ENCODE results near the gene TARBP1. TPM values are rescaled to one million over a fixed set of nuclear protein-coding genes. Genes with fewer than 3 reads are reported as not detected.
"Not testable (repeated sequence)": the region's sequence is repeated elsewhere in the genome, so short reads cannot be mapped to it uniquely, and the experiment has no call there.

The TARBP1 gene
- polyA plus RNA-seq, 3 donors, result 41.1 to 45.0 (median 44.1) TPM

DNA sequence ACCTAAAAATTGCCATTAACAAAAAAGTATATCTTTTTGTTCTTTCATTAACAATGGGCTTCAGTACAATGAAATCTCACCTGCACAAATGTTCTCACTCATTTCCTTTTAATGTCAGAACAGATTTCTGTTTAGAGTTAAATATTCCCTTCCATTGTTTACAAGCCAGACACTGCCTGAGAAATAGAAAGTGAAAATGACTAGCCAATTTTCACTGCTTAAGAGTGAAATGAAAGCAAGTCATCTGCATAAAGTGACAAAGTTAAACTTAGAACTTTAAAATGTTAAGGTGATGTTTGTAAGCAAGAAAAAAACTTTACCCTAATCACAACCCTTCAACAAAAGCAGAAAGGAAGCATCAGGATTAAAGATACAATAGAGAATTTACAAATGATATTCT is 78.2 kb downstream of the TARBP1 start:
- DNase-seq (ENCODE audit: low read depth in 3 of 3, low spot score in 2 of 3), result no peak

DNA sequence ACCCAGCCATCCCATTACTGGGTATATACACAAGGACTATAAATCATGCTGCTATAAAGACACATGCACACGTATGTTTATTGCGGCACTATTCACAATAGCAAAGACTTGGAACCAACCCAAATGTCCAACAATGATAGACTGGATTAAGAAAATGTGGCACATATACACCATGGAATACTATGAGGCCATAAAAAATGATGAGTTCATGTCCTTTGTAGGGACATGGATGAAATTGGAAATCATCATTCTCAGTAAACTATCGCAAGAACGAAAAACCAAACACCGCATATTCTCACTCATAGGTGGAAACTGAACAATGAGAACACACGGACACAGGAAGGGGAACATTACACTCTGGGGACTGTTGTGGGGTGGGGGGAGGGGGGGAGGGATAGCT is 79.5 kb downstream of the TARBP1 start:
- DNase-seq (ENCODE audit: low read depth in 3 of 3, low spot score in 2 of 3), result not testable (repeated sequence)

DNA sequence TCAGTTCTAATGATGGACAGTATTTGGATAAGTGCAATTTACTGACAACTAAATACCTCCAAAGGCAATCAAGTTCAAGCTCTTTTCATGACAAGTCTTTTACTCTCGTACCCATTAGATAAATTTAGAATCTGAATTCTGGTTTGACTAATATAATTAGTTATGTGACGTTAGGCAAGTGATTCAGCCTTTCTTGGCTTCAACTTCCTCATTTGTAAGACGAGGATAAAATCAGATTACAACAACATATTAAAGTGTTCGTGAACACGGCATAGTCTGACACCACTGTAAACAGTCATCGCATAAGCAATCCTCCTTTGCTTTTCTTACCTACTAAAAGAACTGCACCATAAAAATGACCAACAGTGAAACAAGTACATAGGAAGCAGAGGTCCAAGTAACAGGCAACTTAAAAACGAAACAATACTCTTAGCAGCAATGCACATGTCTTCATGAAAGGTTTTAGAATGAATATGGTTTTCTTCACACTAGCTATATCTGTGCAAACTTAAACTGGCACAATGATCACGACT is 80.1 kb downstream of the TARBP1 start:
- DNase-seq (ENCODE audit: low read depth in 3 of 3, low spot score in 2 of 3), result no peak

DNA sequence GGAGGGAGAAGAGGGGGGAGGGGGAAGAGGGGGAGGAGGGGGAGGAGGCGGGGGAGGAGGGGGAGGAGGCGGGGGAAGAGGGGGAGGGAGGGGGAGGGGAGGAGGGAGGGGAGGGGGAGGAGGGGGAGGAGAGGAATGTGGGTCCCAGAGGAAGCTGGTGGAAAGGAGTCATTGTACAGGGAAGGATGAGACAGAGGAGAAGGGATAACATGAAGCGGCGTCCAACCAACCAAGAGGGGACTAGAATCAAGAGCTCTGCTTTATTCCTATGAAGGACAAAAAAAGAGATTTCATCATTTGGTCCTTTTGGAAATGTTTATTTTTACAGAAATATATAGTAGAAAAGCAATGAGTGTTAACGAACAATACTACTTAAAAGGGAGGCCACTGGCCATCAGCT is 81.2 kb downstream of the TARBP1 start:
- no peak for DNase-seq (ENCODE audit: low read depth in 3 of 3, low spot score in 2 of 3)

DNA sequence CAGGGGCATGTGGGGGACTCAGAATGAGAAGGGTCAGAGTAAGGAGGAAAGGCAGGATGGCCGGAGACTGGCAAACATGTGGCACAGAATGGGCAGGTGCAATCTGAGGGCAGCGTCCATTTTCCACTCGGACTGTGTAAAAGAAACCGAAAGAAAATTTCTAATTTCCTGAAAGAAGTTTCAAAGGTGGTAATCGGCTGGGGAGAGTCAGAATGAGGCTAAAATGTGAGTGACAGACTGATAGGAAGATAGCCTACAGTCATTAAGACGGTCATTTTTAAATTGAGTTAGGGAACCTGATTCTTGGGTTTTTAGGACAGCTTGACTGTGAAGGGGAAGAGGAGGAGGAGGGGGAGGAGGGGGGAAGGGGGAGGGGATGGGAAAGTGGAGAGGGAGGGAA is 82.1 kb downstream of the TARBP1 start:
- no peak for DNase-seq (ENCODE audit: low read depth in 3 of 3, low spot score in 2 of 3)

DNA sequence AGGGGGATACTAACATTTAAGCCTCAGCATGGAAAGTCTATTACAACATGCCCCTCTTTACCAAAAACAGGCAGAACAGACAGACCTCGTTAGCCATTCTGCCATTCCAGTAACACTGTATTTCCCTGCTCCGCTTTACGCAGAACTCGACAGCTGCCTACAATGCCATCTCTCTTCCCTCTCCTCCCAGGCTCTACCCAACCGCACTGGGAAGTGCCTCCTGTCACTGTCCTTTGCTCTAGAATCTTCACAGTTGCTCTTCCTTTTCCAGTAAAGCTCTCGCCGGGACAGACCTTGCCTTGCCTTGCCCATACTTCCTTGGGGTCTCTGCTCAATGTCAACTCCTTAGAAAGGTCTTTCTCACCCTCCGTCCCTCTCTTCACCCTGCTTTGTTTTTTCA is 82.9 kb downstream of the TARBP1 start:
- no peak for DNase-seq (ENCODE audit: low read depth in 3 of 3, low spot score in 2 of 3)

DNA sequence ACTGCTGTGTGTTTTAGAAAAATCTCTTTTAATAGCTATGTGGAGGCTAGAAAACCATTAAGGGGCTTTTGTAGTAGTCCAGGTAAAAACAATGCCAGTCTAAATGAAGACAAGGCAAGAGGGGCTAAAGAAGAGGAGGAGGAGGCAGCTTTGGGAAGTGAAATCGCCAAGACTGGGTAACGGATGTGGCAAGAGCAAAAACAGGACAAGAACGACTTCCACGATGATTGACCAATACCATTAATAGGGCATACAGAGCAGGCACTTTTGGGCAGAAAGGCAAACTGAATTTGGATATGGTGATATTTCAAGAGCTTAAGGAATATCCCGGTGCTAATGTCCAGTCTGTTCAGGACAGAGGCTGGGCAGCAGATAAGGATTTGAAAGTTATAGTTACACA is 83.7 kb downstream of the TARBP1 start:
- no peak for DNase-seq (ENCODE audit: low read depth in 3 of 3, low spot score in 2 of 3)

DNA sequence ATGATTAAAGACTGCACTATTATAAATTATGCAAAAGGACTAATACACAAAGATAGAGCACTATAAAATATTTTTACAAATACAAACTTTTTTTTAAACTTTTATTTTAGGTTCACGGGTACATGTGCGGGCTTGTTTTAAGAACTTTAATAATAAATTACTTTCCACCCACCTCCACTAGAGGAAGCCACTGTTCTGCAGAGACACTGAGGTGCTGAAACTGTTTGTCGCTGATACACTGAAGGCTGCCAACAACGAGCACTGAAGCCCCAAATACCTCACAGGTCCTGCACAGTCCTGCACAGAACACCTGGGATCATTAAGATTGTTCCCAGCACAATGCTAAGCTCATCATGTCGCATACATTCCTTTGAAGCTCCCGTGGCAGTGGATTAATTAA is 85.8 kb downstream of the TARBP1 start:
- no peak for DNase-seq (ENCODE audit: low read depth in 3 of 3, low spot score in 2 of 3)

DNA sequence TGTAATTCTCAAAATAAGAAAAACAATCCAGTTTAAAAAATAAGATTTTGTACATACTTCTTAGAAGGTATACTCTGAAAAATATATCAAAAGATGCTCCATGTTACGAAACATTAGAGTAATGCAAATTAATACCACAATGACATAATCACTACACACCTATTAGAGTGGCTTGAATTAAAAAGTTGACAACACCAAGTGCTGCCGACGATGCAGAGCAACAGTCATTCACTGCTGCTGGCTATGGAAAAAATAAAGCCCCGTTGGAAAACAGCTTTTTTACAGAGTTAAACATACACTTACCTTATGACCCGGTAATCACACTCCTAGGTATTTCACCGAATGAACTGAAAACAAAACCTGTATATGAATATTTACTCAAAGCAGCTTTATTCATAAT is 90.9 kb downstream of the TARBP1 start:
- no peak for DNase-seq (ENCODE audit: low read depth in 3 of 3, low spot score in 2 of 3)

DNA sequence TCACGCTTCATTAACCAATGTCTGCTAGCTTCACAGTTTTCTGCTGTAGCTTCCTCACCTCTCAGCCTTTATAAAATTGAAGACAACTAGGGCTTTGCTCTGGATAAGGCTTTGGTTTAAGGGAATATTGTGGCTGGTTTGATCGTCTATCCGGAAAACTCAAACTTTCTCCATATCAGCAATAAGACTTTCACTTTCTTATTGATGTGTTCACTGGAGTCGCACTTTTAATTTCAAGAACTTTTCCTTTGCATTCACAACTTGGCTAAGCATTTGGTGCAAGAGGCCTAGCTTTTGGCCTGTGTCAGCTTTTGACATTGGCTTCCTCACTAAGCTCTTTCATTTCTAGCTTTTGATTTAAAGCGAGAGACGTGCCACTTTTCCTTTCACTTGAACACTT is 92.9 kb downstream of the TARBP1 start:
- no peak for DNase-seq (ENCODE audit: low read depth in 3 of 3, low spot score in 2 of 3)

DNA sequence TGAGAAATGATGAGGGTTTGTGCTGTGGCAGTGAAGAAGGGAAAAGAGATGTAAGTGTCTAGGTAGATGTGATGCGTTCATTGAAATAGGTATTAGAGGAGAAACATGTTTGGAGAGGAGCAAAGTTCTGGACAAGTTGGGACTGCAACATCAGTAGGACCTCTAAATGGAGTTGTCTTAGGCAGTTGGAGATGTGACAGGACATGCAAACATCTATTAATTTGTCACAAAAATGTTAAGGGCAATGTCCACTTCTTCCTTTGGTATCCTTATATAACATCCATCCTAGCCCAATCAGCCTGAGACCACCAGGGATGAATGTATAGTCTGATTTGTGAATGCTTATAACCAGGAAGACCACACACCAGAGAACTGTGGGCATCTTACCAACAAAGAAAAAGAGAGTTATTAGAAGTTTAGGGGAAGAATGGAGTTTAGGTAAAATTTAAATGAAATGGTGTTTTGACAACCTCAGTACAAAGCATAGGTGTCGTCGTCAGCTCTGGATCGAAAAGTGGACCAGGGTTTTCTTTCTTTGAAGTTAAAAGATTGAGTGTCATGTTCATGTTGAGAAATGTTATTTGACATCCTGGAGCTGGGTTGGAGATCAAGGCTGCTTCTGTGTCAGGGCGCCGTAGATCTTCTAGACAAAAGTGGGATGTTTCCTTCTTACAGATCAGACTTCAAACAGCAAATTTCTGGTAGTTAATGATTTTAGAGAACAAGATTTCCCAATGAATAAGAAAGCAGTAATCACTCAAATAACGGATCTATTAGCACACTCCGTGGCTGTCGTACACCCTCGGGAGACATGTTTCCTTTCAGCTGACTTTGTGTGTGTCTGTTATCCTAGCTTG is 97.1 kb downstream of the TARBP1 start:
- DNase-seq (ENCODE audit: low read depth in 3 of 3, low spot score in 2 of 3), result no peak

DNA sequence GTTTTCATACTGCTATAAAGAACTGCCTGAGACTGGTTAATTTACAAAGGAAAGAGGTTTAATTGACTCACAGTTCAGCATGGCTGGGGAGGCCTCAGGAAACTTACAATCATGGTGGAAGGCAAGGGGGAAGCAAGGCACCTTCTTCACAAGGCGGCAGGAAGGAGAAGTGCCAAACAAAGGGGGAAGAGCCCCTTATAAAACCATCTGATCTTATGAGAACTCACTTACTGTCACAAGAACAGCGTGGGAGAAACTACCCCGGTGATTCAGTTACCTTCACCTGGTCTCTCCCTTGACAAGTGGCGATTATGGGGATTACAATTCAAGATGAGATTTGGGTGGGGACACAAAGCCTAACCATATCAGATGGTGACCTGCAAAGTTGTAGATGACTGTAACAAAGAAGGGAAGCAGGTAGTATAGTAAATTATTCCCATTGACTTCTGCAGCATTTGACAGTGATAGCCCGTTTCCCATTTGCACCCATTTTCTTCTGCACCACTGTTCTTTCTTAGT is 99.3 kb downstream of the TARBP1 start:
- DNase-seq (ENCODE audit: low read depth in 3 of 3, low spot score in 2 of 3), result not testable (repeated sequence)

DNA sequence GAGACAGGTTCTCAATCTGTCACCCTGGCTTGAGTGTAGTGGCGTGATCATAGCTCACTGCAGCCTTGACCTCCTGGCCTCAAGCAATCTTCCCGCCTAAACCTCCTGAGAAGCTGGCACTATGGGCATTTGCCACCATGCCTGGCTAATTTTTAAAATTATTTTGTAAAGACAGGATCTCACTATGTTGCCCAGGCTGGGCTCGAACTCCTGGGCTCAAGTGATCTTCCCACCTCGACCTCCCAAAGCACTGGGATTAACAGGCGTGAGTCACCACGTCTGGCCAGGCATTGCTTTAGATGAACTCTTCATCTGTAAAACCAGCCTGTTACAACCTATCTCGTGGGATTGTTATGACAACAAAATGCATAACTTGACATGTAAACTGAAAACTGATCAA is 103.3 kb downstream of the TARBP1 start:
- no peak for DNase-seq (ENCODE audit: low read depth in 3 of 3, low spot score in 2 of 3)

DNA sequence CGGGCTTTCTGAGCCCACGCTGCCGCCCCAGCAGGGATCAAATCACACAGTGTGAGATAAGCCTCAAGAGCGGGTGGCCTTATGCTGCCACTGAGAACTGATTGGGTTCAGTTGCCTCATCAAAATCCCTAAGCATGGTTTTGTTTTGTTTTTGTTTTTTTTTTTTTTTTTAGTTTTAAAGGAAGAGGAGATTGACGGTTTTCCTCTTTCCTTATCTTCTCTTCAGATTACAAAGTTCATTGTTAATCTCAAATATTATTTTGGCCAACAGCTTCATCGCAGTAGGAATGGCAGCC is 105.1 kb downstream of the TARBP1 start:
- DNase-seq (ENCODE audit: low read depth in 3 of 3, low spot score in 2 of 3), result no peak

DNA sequence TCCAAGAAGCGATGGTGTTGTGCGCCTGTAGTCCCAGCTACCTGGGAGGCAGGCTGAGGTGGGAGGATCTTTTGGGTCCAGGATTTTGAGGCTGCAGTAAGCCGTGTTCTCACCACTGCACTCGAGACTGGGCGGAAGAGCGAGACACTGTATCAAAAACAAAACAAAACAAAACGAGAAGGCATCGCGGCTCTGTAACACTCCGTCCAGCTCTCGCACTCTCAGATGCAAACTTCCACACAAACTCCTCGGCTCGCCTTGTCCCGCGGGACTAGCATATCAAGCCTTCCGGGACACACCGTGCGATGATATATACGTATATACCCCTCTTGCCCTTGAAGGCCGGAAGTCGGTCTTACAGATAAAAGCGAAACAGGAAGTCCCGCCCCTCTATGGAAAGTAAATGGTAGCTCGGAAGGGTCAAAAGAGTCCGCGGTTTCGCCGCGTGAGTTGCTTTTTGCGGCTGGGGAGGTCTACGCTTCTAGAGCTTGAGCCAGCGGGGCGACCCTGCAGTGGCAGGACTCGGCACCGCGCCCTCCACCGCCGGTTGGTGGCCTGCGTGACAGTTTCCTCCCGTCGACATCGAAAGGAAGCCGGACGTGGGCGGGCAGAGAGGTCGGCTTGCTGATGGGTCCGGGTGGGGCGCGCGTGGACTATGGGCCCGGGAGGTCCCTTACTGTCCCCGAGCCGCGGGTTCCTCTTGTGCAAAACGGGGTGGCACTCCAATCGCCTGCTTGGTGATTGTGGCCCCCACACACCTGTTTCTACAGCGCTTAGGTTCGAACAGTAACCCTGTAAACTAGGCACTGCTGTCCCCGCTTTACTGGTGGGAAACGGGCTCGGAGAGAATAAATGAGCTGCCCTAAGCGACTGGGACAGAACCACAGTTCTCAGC is 105.7 kb downstream of the TARBP1 start, which contains the start of gene COA6:
Gene COA6, plus strand, starts transcription at position 393 of the 895 bp plus-strand sequence. Its CDS starts 11 bp downstream, at position 404.
- DNase-seq (ENCODE audit: low read depth in 3 of 3, low spot score in 2 of 3), result peak; percentile 94 to 97 (median 94)

DNA sequence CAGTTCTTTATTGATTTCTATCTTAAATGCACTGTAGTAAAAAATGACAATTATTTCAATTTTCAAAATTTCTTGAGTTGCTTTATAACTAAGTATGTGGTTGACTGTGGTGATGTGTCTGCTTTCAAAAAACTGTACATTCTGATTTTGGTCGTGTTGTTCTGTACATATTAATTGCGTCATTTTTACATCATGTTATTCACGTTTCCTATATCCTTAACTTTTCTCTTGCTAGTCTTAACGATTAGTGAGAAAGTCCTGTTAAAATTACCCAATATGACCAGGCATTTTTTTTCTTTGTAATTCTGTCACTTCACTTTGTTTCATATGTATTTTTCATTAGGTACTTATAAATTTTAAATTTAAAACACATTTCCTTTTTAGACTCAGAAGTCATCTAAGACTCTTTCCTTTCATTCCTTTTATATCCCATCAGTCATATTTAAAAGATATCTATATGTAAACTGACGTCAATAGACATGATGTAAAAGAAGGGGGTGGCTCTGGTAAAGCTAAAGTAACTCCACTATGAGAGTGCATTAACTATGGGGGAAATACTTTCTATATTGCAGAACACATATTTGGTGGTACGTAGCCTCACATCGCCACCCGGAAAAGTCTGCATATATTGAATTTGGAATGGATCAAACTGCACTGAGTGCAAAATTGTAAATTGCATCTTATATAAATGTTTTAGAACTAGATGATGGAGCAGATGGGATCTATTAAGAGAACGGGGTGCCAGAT is 106.8 kb downstream of the TARBP1 start:
- DNase-seq (ENCODE audit: low read depth in 3 of 3, low spot score in 2 of 3), result no peak

DNA sequence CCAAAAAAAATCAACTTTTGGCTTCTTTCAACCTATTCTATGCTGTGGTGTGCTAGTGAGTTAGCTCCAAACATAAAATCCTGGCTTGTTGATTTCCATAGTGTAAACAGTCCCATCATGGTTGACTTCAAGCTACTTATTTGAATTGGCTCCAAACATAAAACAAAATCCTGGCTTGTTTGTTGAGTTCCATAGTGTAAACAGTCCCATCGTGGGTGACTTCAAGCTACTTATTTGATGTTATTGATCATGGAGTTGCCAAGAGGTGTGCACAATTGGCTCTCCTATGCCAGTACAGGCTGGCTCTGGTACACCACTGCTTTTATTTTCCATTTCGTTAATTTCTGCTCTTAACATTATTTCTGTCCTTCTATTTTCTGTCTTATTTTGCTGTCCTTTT is 107.6 kb downstream of the TARBP1 start:
- no peak for DNase-seq (ENCODE audit: low read depth in 3 of 3, low spot score in 2 of 3)

DNA sequence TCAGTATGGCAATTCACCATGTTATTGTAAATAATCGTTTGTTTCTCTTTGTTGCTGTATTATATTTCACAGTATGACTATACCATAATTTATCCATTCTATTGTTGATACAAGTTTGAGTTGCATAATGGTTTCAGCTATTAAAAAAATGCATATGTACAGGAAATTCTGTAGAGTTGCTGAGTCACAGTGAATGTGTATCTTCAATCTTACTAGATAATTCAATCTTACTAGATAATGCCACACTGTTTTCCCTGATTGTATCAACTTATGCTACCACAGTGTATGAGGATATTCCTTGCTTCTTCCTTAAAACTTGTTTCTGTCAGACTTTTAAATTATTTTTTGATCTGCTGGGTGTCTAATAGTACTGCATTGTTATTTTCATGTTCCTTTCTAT is 109.2 kb downstream of the TARBP1 start:
- no peak for DNase-seq (ENCODE audit: low read depth in 3 of 3, low spot score in 2 of 3)

DNA sequence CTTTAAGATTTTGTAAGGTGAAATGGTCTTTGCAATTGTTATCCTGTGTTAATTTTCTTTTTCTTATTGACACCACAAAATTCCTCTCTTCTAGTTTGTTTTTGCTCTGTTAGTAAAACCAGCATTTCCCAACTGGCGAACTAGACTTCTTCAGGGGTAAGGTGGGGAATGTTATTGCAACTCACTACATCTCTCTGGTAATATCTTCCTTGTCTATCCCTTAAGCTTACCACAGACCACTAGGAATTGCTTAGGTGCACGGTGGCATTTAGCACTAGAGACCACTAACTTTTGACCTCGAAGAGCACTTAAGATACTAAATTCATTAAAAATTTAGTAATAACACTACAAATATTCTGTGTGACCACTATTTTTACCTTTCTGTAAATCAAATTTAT is 109.9 kb downstream of the TARBP1 start:
- DNase-seq (ENCODE audit: low read depth in 3 of 3, low spot score in 2 of 3), result no peak

DNA sequence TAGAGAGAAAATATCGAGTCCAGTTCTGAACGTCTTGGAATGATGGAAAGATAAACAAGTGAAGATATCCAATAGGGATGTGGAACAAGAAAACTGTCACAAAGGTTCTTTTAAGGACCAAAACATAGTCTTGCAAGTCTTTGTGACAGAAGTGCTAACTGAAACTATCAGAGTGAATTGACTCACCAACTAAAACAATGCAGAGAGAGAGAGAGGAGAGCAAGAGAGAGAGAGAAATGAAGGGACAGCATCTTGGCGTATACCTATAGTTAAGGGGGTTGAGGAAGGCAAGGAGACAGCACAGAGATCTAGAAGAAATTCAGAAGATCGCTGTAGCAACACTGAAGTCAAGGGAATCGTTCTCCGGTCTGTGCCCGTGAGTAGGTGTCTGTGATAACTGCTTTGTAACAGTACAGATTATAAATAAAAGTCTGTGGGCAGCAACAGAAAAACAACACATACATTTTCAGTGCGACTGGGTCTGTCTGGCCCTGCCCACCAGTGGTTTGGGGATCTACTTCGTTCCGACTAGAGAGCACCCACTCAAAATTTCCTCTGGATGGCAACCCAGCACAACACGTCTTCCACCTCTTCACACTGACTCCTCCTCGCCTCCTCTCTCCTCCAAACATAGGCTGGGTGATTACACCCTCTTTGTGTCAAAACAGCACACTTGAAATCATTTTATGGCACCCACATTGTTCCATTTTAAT is 110.5 kb downstream of the TARBP1 start:
- DNase-seq (ENCODE audit: low read depth in 3 of 3, low spot score in 2 of 3), result no peak
